ENCODE data around the gene SGK1.

DNA sequence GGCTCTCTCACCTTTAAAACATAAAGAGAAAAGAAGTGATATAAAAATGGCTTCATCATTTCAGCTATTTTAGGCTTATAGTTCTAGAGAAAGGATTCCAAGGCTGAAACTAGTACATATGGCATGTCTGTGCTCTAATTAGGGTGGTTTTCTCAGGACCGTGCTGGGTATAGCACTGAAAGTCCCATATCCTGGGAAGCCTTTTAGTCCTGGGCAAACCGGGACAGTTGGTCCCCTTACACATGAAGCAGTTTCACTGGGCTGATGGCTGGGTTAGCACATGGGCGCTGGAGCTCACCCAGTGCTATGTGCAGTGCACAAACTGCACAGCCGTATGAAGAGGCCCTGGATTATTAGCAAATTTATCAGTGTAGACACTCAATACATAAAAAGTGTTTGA lies 110.5 kb downstream of the SGK1 start:
- TF ChIP-seq, protein P1, sequence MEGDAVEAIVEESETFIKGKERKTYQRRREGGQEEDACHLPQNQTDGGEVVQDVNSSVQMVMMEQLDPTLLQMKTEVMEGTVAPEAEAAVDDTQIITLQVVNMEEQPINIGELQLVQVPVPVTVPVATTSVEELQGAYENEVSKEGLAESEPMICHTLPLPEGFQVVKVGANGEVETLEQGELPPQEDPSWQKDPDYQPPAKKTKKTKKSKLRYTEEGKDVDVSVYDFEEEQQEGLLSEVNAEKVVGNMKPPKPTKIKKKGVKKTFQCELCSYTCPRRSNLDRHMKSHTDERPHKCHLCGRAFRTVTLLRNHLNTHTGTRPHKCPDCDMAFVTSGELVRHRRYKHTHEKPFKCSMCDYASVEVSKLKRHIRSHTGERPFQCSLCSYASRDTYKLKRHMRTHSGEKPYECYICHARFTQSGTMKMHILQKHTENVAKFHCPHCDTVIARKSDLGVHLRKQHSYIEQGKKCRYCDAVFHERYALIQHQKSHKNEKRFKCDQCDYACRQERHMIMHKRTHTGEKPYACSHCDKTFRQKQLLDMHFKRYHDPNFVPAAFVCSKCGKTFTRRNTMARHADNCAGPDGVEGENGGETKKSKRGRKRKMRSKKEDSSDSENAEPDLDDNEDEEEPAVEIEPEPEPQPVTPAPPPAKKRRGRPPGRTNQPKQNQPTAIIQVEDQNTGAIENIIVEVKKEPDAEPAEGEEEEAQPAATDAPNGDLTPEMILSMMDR (IDR thresholded peaks at IDR 0.05; ENCODE audit: low read depth, low read length): no peak
- TF ChIP-seq MYC (IDR thresholded peaks at IDR 0.05; ENCODE audit: low read depth, low read length): no peak
- no peak for TF ChIP-seq POLR2A (IDR thresholded peaks at IDR 0.05; ENCODE audit: extremely low read depth, insufficient read length)
- TF ChIP-seq MAX (IDR thresholded peaks at IDR 0.05; ENCODE audit: low read depth, low read length): no peak
